Caco-2 (cell line): ENCODE results near the gene RAB24. TPM values are rescaled to one million over a fixed set of nuclear protein-coding genes. Genes with fewer than 3 reads are reported as not detected.
"Not testable (repeated sequence)": the region's sequence is repeated elsewhere in the genome, so short reads cannot be mapped to it uniquely, and the experiment has no call there.

ENCODE experiments used
- BruUV-seq: library from RNA; stranded (reverse); fragments of 400-500 nt; replicated peaks from 2 replicates; lab custom pipeline; 2021; lab: Mats Ljungman, UMichigan
- CTCF ChIA-PET: fragments of 300-600 bp; sonication (Branson Sonifier 250); formaldehyde crosslinking; loops from one replicate; lab custom pipeline; 2022; ENCODE audit warnings: antibody characterized with exemption; lab: Charles Lee
- POLR2A ChIA-PET: fragments of 300-600 bp; sonication (Branson Sonifier 250); formaldehyde crosslinking; loops from one replicate; lab custom pipeline; 2022; ENCODE audit warnings: antibody characterized with exemption; lab: Charles Lee
- DNase-seq, 2 experiments: peaks; one replicate each; pipeline versions ENCODE4 v3.0.0 to v3.0.0-alpha.2; 2020 to 2022
- H3K27me3 ChIP-seq: replicated peaks from 2 replicates; pipeline ENCODE4 v1.6.0; 2011; ENCODE audit warnings: low read length; ENCODE audit not compliant: control insufficient read depth, insufficient read depth
- H3K36me3 ChIP-seq: 2 replicates; pipeline ENCODE4 v1.5.1; 2011; ENCODE audit warnings: low read length; ENCODE audit not compliant: control insufficient read depth, insufficient read depth
- H3K4me1 ChIP-seq: fragments of 250-450 bp; sonication (Bioruptor Pico); 2 replicates; pipeline ENCODE4 v1.5.1; 2020; ENCODE audit warnings: mild to moderate bottlenecking
- H3K4me3 ChIP-seq: 2 replicates; pipeline ENCODE4 v1.5.1; 2011; ENCODE audit warnings: low read depth, mild to moderate bottlenecking, control low read depth, low read length
- H3K9me3 ChIP-seq: fragments of 250-450 bp; sonication (Bioruptor Pico); 2 replicates; pipeline ENCODE4 v1.5.1; 2020; ENCODE audit warnings: mild to moderate bottlenecking, moderate library complexity
- H3K27ac Mint-ChIP-seq: one replicate; pipeline ENCODE4 v1.8.0; 2022; ENCODE audit warnings: mixed read lengths; ENCODE audit not compliant: unreplicated experiment
- H3K27me3 Mint-ChIP-seq: one replicate; pipeline ENCODE4 v1.8.0; 2022; ENCODE audit warnings: mixed read lengths; ENCODE audit not compliant: insufficient read depth, unreplicated experiment
- H3K36me3 Mint-ChIP-seq: one replicate; pipeline ENCODE4 v1.8.0; 2022; ENCODE audit warnings: mild to moderate bottlenecking, mixed read lengths; ENCODE audit not compliant: insufficient read depth, unreplicated experiment
- H3K4me1 Mint-ChIP-seq: one replicate; pipeline ENCODE4 v1.8.0; 2022; ENCODE audit warnings: low read depth, mixed read lengths; ENCODE audit not compliant: unreplicated experiment
- H3K4me3 Mint-ChIP-seq: one replicate; pipeline ENCODE4 v1.8.0; 2022; ENCODE audit warnings: mild to moderate bottlenecking, moderate library complexity, mixed read lengths; ENCODE audit not compliant: unreplicated experiment
- H3K9me3 Mint-ChIP-seq: one replicate; pipeline ENCODE4 v1.8.0; 2022; ENCODE audit warnings: mixed read lengths; ENCODE audit not compliant: unreplicated experiment
- intact Hi-C: fragments of 100-400 bp; cut with micrococcal nuclease; formaldehyde crosslinking; loops from one replicate; pipeline ENCODE4 v1.10.0; 2022; ENCODE audit not compliant: unreplicated experiment
- total RNA-seq: library from RNA; stranded (reverse); gene quantifications from 2 replicates; pipeline ENCODE4 v1.2.3, GENCODE V29; 2022
- TF ChIP-seq, protein P1 (sequence below), 2 experiments: fragments of 200-600 bp in 1 of 2; IDR thresholded peaks; 1 replicate in 1 of 2; 2 replicates in 1 of 2; pipeline versions ENCODE4 v1.5.1 to v1.8.0; 2011 to 2022; ENCODE audit warnings: antibody characterized with exemption in 1 of 2, control low read depth in 1 of 2, inconsistent platforms in 1 of 2, low read depth in 1 of 2, low read length in 1 of 2, mild to moderate bottlenecking in 1 of 2, moderate library complexity in 1 of 2; ENCODE audit not compliant: insufficient read depth in 1 of 2, severe bottlenecking in 1 of 2, unreplicated experiment in 1 of 2

Gene RAB24
- total RNA-seq, 1 experiment from 2014 or later: 29.9 TPM

DNA sequence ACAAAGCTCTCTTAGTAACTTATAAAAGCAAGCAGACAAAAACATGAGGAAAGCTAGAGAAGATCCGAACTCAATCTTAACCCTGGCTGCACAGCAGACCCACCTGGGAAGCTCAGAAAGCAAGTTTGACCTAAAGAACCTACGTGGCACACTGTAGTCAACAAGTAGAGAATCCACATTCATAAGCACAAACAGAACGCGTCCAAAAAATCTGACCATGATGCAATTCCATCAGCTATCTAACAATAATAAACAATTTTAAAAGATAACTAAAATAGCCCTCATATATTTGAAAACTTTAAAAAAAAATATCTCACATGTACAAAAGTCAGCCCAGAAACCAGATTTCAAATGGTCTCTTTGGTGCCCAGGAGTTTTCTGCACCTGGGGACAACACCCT lies 43.3 kb upstream of the RAB24 start:
- ChIA-PET CTCF (interaction anchor here (0.5 to 0.6 kb wide), 2 partner anchors 62 to 292 kb away, joined by 3 read pairs; no protein-coding TSS in a partner anchor), POLR2A (interaction anchor here (2.2 kb wide), 1 partner anchor 24 kb away, joined by 6 read pairs; no protein-coding TSS in a partner anchor)
- Mint-ChIP-seq H3K27ac (no peak overlapping the region), H3K36me3 (peaks cover 58% of the 10 kb centered on the region), H3K4me3 (no peak overlapping the region), H3K27me3 (no peaks in the 10 kb centered on the region), H3K4me1 (peaks cover 19% of the 10 kb centered on the region), H3K9me3 (no peaks in the 10 kb centered on the region)
- BruUV-seq: no TSS peak
- intact Hi-C loops: no loop called here
- Histone ChIP-seq H3K4me1 (0 out of 2 replicates have a peak, but pooled peaks cover 8% of the 10 kb centered on the region), H3K9me3 (no peaks in the 10 kb centered on the region), H3K4me3 (no peak overlapping the region), H3K36me3 (0 out of 2 replicates have a peak, but pooled peaks cover 2% of the 10 kb centered on the region), H3K27me3 (no peaks in the 10 kb centered on the region)
- no peak for DNase-seq
- TF ChIP-seq, protein P1, sequence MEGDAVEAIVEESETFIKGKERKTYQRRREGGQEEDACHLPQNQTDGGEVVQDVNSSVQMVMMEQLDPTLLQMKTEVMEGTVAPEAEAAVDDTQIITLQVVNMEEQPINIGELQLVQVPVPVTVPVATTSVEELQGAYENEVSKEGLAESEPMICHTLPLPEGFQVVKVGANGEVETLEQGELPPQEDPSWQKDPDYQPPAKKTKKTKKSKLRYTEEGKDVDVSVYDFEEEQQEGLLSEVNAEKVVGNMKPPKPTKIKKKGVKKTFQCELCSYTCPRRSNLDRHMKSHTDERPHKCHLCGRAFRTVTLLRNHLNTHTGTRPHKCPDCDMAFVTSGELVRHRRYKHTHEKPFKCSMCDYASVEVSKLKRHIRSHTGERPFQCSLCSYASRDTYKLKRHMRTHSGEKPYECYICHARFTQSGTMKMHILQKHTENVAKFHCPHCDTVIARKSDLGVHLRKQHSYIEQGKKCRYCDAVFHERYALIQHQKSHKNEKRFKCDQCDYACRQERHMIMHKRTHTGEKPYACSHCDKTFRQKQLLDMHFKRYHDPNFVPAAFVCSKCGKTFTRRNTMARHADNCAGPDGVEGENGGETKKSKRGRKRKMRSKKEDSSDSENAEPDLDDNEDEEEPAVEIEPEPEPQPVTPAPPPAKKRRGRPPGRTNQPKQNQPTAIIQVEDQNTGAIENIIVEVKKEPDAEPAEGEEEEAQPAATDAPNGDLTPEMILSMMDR (IDR thresholded peaks at IDR 0.05; ENCODE audit: insufficient read depth in 1 of 2, low read depth in 1 of 2, low read length in 1 of 2, severe bottlenecking in 1 of 2, unreplicated experiment in 1 of 2): no peak

DNA sequence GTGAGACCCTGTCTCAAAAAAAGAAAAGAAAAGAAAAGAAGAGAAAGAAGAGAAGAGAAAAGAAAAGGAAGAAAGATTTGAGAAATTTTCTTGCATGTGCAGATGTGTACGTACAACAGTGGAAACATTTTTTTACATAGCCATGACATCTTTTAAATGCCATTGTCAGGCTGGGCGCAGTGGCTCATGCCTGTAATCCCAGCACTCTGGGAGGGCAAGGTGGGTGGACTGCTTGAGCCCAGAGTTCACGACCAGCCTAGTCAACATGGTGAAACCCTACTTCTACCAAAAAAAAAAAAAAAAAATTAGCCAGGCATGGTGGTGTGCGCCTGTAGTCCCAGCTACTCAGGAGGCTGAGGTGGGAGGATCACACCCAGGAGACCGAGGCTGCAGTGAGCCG lies 41.4 kb upstream of the RAB24 start:
- BruUV-seq: no TSS peak
- DNase-seq: no peak
- Histone ChIP-seq H3K4me1 (0 out of 2 replicates have a peak, but pooled peaks cover 1% of the 10 kb centered on the region), H3K4me3 (no peak overlapping the region), H3K36me3 (0 out of 2 replicates have a peak, but pooled peaks cover 2% of the 10 kb centered on the region), H3K9me3 (no peaks in the 10 kb centered on the region), H3K27me3 (no peaks in the 10 kb centered on the region)
- H3K9me3 Mint-ChIP-seq: no peaks in the 10 kb centered on the region
- ChIA-PET POLR2A (no interaction called here), CTCF (no interaction called here)
- H3K27ac Mint-ChIP-seq: no peak overlapping the region
- H3K36me3 Mint-ChIP-seq: peaks cover 67% of the 10 kb centered on the region
- intact Hi-C loops: no loop called here
- H3K4me1 Mint-ChIP-seq: peaks cover 16% of the 10 kb centered on the region
- no peaks in the 10 kb centered on the region for H3K27me3 Mint-ChIP-seq
- no peak overlapping the region for H3K4me3 Mint-ChIP-seq
- TF ChIP-seq, protein P1 (IDR thresholded peaks at IDR 0.05; ENCODE audit: insufficient read depth in 1 of 2, low read depth in 1 of 2, low read length in 1 of 2, severe bottlenecking in 1 of 2, unreplicated experiment in 1 of 2): no peak

DNA sequence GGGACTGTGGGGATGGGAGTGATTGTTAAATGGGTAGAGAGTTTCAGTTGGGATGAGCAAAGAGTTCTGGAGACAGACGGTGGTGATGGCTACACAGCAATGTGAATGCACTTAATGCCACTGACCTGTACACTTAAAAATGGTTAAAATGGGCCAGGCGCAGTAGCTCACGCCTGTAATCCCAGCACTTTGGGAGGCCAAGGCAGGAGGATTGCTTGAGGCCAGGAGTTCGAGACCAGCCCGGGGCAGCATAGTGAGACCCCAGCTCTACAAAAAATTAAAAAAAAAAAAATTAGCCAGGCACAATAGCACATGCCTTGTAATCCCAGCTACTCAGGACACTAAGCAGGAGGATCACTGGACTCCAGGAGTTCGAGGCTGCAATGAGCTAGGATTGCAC lies 40.3 kb upstream of the RAB24 start:
- H3K27ac Mint-ChIP-seq: no peak overlapping the region
- Histone ChIP-seq H3K9me3 (no peaks in the 10 kb centered on the region), H3K4me3 (no peak overlapping the region), H3K36me3 (no peaks in the 10 kb centered on the region), H3K27me3 (no peaks in the 10 kb centered on the region), H3K4me1 (no peaks in the 10 kb centered on the region)
- no peaks in the 10 kb centered on the region for H3K27me3 Mint-ChIP-seq
- peaks cover 5% of the 10 kb centered on the region for H3K4me1 Mint-ChIP-seq
- no peak for DNase-seq
- no peak overlapping the region for H3K4me3 Mint-ChIP-seq
- POLR2A ChIA-PET: interaction anchor here (0.7 kb wide), 1 partner anchor 316 kb away, joined by 5 read pairs; no protein-coding TSS in a partner anchor
- intact Hi-C loops: no loop called here
- TF ChIP-seq, protein P1 (IDR thresholded peaks at IDR 0.05; ENCODE audit: insufficient read depth in 1 of 2, low read depth in 1 of 2, low read length in 1 of 2, severe bottlenecking in 1 of 2, unreplicated experiment in 1 of 2): no peak
- H3K9me3 Mint-ChIP-seq: no peaks in the 10 kb centered on the region
- BruUV-seq: no TSS peak
- peaks cover 72% of the 10 kb centered on the region for H3K36me3 Mint-ChIP-seq
- CTCF ChIA-PET: interaction anchor here (0.8 to 0.9 kb wide), 2 partner anchors 34 to 40 kb away, joined by 3 to 4 read pairs; partner anchors contain the start of genes PRELID1 and RAB24

DNA sequence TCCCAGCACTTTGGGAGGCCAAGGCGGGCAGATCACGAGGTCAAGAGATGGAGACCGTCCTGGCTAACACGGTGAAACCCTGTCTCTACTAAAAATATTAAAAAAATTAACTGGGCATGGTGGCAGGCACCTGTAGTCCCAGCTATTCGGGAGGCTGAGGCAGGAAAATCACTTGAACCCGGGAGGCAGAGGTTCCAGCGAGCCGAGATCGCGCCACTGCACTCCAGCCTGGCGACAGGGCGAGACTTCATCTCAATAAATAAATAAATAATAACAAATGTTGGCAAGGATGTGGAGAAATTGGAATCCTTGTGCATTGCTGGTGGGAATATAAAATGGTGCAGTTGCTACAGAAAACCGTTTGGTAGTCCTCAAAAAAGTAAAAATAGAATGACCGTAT lies 39.5 kb upstream of the RAB24 start:
- BruUV-seq, POLR2A ChIA-PET, H3K27me3 Mint-ChIP-seq, H3K27me3 ChIP-seq, H3K27ac Mint-ChIP-seq, H3K9me3 ChIP-seq, H3K4me1 ChIP-seq, DNase-seq, H3K4me3 Mint-ChIP-seq, intact Hi-C loops, H3K4me3 ChIP-seq, H3K4me1 Mint-ChIP-seq, H3K36me3 ChIP-seq, H3K9me3 Mint-ChIP-seq, CTCF ChIA-PET: not testable (repeated sequence)
- peaks cover 70% of the 10 kb centered on the region for H3K36me3 Mint-ChIP-seq
